HG03354 (cell line): Measurements from ENCODE around the gene PCMT1.
"Not testable (repeated sequence)": the region's sequence is repeated elsewhere in the genome, so short reads cannot be mapped to it uniquely, and the experiment has no call there.

Experiments
- ATAC-seq: cut with Tn5 transposase; IDR thresholded peaks from one replicate; pipeline ENCODE4 v1.9.1; 2021; ENCODE audit warnings: mild to moderate bottlenecking; ENCODE audit not compliant: unreplicated experiment, poor library complexity, severe bottlenecking

PCMT1 gene

DNA sequence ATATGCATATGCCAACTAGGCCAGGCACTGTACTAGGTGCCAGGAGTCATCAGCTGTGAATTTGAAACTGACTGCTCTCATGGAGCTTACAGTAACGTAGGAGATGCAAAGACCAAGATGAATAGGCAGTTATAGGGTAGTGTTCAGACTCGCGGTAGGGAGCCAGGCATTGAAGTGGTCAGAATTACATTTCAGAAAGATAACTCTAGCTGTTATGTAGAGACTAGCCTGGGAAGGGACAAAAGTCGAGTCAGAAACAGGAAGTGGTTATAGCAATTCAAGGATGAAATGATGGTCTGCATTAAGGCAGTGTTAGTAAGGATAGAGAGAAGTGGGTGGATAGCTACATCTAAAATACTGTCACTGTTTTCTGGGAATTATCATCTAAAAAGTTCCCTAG, 56.6 kb downstream of the PCMT1 start:
- no peak for ATAC-seq

DNA sequence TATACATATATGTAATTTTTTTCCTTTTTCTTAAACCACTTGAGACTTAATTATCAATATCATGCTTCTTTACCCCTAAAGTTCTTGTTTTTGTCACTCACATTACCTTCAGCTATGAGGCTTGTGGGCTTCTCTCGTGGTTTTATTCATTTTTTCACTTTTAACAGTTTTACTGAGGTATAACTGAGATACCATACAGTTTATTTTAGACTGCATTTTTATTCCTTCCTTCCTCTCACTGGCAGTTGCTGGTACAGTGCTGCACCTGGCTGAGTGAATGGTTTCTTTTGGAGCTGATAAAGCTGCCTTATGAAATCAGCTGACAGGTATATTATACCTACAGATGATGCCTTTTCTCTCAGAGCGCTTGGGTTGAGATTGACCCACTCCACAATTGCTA, 60.3 kb downstream of the PCMT1 start:
- no peak for ATAC-seq

DNA sequence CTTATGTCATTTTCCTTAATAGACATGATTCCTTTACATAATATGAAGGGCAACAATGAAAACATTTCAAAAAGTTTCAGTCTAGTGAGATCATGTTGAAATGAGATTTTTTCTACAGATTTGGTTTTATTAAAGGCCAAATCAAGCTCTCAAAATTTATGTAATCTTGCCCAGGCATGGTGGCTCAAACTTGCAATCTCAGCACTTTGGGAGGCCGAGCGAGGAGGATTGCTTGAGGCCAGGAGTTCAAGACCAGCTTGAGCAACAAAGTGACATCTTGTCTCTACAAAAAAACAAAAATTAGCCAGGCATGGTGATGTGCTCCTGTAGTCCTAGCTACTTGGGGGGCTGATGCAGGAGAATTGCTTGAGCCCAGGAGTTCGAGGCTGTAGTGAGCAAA, 63.8 kb downstream of the PCMT1 start:
- no peak for ATAC-seq

DNA sequence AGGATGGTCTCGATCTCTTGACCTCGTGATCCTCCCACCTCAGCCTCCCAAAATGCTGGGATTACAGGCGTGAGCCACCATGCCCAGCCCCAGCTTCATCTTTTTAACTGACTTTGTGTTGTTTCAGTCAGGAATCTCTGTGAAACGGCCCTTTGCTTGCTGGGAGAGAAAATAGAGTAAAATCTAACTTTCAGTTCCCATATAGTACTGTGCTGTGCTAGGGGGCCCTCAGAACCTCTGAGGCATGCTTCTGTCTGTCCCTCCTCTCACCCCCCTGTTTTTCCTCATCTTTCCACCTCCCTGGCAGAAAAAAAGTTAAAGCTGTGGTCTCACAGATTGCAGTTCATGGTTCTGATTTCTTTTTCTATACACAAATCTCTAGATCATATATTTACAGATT, 66.2 kb downstream of the PCMT1 start:
- ATAC-seq, result no peak

DNA sequence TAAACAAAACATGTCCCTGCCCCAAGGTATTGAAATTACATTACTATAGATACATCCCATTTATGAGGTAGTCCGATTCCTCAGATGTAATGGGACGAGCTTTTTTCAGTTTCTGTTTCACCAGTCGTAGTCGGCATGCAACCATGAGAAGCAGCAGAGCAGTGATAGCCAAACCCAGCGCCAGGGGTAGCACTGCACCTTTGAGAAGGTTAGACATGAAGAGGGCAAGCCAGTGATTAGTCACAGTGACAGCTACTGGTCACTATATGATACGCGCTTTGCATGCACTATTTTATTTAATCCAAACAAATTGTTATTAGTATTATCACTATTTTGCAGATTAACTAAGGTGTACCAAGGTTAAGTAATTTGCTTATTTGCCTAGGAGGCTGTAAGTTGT, 71.0 kb downstream of the PCMT1 start:
- no peak for ATAC-seq

DNA sequence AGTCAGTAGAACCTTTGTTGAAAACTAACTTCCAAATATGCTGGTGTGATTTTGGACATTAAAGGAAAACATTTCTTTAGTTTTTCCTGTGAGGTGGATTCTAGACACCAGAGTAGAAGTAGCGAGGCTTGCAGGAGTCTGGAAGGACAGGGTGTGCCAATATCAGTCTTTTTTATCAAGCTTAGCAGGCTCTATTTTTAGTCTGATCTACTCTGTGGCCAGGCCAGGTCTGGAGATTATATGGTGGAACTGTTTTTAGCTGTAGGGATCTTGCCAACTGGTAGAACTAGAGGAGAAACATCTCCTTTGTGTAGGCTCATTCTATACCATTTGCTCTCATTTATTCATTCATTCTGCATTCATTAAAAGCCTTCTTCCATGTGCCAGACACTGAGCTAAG, 72.0 kb downstream of the PCMT1 start:
- ATAC-seq, result no peak

DNA sequence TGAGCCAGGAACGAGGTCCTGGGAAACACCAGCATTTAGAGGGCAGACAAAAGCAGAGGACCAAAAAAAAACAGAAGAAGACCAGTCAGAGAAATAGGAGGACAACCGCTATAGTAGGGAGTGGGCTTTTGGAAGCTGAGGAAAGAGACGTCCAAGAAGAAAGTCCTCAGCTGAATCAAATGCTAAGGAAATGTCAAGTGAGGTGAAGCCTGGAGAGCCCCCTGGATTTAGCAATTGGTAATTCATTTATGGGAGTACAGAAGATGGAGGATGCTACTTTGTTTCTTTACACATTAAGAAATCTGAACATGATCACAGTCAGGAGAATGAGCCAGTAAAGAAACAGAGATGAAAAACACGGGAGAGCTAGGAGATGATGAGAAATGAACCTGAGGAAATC, 73.5 kb downstream of the PCMT1 start:
- no peak for ATAC-seq

DNA sequence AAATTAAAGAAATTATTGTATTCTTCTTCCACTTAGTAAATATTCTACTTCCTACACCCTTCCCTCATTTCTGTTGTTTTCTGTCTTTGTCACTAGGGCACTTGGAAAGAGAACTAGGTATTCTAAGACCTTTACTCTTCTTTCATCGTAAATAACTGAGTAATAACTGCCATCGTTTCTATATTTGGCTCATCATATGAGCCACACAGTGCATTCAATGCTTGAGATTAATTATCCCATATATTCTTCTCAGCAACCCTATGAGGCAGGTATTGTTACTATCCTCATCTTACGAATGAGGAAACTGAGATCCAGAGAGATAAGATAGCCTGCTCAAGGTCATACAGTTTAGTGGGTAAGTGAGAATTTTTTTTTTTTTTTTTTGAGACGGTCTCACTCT, 75.8 kb downstream of the PCMT1 start:
- no peak for ATAC-seq

DNA sequence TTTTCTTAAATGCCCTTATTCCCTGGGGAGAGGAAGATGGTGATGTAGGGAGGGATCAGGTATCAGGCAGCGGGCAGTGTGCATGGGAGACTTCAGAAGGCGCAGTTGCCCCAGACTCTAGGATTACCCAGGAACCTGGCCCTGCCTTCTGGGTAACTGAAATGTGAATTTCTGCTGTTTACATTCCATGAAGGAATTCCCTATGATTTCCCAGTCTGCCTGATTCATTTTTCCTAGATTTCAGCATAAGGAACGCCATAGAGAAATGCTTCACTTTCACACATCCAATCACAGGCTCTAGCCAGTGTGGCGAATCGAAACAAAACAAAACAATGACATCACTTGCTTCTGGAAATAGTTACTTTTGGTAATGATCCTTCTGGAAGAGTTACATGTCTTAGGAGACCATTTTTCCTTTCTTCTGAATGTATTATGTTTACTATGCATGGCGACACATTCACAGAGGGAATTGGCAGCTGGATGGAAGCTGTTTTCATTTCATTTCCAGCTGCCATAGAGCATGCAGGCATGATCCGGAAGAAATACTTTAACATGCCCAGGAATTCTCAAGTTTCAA, 81.3 kb downstream of the PCMT1 start:
- no peak for ATAC-seq

DNA sequence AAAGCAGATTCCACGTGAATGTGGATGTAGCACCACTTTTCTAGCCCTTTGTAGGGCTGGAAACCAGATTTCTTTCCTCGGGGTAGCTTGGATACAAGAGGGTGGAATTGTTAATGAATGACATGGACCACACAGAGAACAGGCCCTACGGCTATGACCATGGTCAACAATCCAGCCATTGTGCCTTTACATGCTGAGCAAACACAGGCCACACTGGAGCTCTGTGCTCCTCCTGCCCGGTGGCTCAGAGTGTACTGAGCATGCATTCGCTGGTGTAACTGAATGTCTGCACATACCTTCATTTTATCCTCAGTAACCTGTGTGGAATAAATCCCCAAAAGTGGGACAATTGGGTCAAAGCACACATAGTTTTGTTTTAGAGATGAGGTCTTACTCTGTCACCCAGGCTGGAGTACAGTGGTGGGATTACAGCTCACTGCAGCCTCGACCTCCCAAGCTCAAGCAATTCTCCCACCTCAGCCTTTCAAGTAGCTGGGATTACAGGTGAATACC, 81.8 kb downstream of the PCMT1 start:
- ATAC-seq, result no peak

DNA sequence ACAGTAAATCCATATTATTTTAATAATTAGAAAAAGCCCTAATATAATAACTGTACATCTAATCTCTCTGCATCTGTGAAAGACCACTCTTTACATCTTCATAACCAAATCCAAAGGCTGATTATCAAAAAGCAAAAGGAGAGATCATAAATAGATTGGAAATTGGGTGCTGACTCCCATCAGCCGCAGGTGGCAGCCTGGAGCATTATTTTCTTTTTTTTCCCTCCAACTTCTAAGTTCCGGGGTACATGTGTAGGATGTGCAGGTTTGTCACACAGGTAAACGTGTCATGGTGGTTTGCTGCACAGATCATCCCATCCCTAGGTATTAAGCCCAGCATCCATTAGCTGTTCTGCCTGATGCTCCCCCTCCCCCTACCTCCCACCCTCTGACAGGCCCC, 84.1 kb downstream of the PCMT1 start:
- no peak for ATAC-seq

DNA sequence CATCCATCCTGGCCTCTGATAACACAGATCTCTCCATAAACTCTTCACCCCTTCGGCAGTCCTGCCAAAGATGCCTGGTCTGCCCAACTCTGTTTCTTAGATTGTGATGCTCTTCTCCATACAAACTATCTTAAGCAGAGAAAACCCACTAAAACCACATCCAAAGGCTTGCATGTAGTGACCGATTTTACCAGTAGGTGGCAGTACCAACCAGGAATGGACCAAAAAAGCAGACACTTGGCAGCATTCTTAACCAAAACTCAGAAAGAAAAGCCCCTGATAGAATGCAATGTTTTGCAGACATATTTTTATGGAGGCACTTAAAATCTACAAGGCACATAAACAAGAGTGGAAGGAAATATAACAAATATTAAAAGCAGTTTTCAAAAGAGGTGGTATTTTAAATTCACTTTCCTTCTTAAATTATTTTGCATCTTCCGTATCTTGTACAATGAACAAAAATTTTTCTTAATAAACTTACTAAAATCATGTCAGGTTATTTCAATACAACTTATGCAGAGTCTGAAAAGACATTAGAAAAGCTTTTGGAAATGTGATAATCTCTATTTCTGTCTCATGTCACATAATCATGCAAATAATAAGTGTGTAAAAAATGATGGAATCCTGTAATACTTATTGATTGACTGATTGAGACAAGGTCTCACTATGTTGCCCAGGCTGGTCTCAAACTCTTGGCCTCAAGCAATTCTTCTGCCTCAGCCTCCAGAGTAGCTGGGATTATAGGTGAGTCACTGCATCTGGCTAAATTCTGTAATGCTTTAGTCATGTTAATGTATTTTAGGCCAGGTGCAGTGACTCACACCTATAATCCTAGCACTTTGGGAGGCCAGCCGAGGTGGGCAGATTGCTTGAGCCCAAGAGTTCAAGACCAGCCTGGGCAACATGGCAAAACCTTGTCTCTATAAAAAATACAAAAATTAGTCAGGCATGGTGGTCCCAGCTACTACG, 85.3 kb downstream of the PCMT1 start:
- ATAC-seq, result no peak

DNA sequence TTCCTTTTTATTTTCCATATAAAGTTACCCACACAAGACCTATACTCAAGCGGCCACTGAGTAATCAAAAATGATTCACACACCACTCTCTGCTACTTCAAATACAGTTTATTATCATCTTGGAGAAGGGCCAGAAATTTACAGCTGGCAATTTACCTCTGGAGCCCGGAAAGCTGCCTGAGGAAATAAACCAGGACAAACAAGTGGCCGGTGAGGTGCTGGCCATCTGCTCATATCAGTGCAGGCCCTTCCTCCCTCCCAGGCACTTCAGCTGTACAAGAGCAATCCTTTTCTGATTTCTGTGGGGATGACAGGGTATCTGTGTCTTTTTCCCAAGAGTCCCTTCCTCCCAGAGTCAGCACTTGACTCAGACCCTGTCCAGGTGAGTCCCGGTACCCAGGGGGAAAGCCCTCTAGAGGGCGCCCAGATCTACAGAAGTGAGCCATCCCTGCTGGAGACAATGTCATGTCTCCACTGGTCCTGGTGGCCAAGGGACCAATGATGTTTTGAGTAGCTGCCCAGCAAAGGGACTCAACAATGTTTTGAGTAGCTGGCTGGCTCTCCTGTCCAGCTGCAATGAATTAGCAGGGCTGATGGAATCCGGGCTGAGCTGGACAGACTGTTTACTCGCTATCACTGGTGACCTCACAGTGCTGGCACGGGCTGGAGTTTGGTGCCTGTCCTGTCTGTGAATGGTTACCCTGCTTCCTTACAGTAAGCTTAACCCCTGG, 91.0 kb downstream of the PCMT1 start:
- peak; percentile 45 for ATAC-seq

DNA sequence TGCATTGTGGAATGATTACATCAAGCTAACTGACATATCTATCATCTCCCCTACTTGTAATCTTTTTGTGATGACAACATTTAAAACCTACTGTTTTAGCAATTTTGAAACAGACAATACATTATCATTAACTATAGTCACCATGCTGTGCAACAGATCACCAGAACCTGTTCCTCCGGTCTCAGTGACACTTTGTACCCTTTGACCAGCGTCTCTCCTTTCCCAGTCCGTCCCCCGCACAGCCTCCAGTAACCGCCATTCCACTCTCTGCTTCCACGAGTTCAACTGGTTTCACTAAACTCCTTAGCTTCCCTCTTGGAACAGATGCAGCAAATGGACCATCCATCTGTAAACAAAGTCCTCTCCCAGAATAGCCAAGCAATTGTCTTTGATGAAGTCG, 92.8 kb downstream of the PCMT1 start:
- no peak for ATAC-seq

DNA sequence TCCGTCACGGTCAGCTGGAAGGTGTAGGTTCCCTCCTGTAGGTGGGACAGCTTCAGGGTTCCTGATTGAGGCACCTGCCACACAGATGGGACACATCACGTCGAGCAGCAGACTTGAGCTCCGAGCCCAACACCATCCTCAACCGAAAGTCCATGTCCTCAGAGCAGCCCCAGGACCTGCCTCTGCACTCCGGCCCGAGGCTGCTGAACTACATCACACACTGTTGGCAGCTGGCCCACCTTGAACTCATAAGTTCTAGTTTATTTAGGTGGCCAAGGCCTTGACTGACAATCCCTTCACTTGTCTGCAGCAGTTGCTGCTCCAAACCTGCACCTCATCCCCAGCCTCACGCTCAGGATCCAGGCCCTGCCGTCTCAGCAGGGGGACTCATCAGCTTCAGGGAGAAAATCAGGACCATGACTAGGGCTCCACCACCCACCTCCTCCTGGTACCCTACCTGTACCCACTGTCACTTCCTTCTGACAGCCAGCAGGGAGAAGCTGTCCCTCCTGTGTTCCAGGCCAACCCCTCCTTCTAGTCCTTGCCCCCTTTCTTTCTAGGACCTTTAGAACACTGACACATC, 93.6 kb downstream of the PCMT1 start:
- no peak for ATAC-seq

DNA sequence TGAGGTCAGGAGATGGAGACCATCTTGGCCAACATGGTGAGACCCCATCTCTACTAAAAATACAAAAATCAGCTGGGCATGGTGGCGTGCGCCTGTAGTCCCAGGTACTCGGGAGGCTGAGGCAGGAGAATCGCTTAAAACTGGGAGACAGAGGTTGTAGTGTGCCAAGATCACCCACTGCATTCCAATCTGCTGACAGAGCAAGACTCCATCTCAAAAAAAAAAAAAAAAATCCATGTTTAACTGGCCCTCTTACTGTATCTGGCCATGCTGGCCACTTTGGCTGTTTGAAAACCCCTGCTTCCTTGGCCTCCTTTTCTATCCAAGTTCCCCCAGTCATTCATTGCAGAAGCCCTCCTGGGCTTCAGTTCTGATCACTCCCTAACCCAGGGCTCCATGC, 94.5 kb downstream of the PCMT1 start:
- ATAC-seq, result not testable (repeated sequence)

DNA sequence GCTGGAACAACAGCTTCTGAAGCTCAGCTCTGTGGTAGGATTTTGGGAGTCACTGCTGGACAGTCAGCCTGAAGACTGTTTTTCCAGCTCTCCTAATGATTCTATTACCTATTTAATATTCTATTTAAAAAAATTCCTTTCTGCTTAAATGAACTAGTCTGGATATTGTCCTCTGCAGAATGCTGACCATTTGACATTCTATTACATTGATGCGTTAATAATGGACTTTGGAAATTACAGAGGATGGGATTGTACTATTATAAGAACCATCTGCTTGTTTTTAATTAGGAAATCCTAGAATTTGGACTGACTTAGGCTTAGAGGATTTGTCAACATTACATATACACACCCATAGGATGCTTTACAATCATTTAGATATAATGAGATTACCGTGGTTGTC, 94.9 kb downstream of the PCMT1 start:
- no peak for ATAC-seq

DNA sequence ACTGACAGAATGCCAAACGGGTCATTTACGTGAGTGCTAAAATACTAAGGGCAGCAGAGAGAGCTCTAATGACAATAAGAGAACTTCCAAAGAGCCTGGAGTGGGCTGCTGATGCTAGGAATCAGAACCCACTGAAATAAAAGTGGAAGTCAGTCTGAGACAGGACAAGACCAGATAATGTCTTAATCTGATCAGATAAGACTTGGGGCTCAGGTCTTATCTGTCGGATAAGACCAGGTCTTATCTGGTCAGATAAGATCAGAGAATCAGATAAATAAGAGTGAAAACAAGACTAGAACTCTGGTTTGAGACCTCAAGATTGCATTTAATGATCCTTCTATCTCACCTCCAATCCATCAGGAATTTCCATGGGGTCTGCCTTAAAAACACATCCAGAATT, 96.0 kb downstream of the PCMT1 start:
- no peak for ATAC-seq

DNA sequence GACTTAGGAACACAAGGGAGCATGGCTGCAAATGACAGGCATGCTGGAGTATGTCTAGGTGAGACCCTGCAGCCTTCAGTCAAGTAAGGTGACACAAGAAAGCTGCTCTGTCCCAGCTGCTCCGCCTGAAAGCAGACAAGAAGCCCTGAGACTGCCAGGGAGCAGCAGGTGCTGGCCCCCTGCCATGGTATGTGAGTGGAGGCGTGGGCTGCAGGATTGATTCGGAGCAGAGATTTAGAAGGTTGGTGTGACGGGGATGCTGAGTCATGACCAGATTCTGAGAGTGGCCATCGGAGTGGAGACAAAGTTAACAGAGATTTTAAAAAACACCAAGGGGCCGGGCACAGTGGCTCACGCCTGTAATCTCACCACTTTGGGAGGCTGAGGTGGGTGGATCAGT, 96.8 kb downstream of the PCMT1 start:
- no peak for ATAC-seq

DNA sequence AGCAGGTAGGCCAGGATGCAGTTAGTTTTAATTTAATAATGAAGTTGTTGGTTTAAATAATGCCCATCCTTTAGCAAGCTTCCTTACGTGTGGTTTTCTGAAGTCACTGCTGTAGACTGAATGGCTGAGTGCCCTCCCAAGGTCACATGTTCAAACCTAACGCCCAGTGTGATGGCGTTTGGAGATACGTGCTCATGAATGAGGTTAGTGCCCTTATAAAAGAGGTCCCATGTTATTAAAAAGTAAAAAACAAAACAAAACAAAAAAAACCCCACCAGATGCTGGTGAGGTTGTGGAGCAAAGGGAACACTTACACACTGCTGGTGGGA, 98.4 kb downstream of the PCMT1 start:
- no peak for ATAC-seq
